Measurements from ENCODE around the gene NEDD4. TPM values are rescaled to one million over a fixed set of nuclear protein-coding genes. Genes with fewer than 3 reads are reported as not detected.
"Not testable (repeated sequence)": the region's sequence is repeated elsewhere in the genome, so short reads cannot be mapped to it uniquely, and the experiment has no call there.

The NEDD4 gene
- polyA plus RNA-seq, 1 donor from 2014 or later, result 1.6 TPM

DNA sequence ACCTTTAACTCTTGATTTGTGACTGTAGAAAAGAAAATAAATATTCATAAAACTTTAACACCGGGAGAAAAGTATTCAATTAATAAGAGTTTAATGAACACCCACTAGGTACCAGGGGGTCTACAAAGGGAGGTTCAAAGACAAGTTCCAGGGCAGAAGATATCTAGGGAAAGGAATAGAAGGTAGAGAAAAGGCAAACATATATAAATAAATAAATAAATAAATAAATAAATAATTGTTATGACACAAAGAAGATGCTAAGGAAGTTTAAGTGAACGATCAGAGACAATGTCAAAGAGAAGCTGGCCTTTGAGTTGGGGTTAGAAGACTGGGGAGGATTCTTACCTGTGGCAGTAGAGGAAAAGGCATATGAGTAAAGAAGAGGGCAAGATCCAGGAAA, 123.8 kb downstream of the NEDD4 start:
- Histone ChIP-seq H3K9ac (ENCODE audit: low read length) (no peak overlapping the region), H2AFZ (ENCODE audit: low read depth, low read length) (no peak overlapping the region), H3K4me2 (ENCODE audit: low read length) (no peak overlapping the region), H3K36me3 (ENCODE audit: insufficient read depth, low read length) (no peaks in the 10 kb centered on the region), H4K20me1 (ENCODE audit: insufficient read depth) (no peaks in the 10 kb centered on the region), H3K27ac (ENCODE audit: low read length) (no peak overlapping the region), H3K79me2 (replicated peaks; ENCODE audit: insufficient read depth, low read length) (no peaks in the 10 kb centered on the region), H3K4me3 (ENCODE audit: low read length) (no peak overlapping the region), H3K9me3 (ENCODE audit: low read length) (no peaks in the 10 kb centered on the region), H3F3A (ENCODE audit: insufficient read depth, low read length, poor library complexity, severe bottlenecking) (no peaks in the 10 kb centered on the region), H3K9me2 (ENCODE audit: insufficient read depth, low read length) (no peaks in the 10 kb centered on the region), H3K27me3 (ENCODE audit: insufficient read depth, low read depth, low read length) (no peaks in the 10 kb centered on the region)
- TF ChIP-seq TAF1 (IDR thresholded peaks at IDR 0.05; ENCODE audit: low read depth) (no peak), SMC3 (conservative IDR thresholded peaks at IDR 0.05; ENCODE audit: poor library complexity) (no peak), EZH2 (IDR thresholded peaks at IDR 0.05; ENCODE audit: borderline replicate concordance, insufficient read depth, low read length, poor library complexity, severe bottlenecking) (no peak), EP300 (conservative IDR thresholded peaks at IDR 0.05; ENCODE audit: poor library complexity, severe bottlenecking) (no peak), MXI1 (conservative IDR thresholded peaks at IDR 0.05; ENCODE audit: poor library complexity, severe bottlenecking) (no peak), RAD21 (conservative IDR thresholded peaks at IDR 0.05) (no peak), POLR2AphosphoS5 (IDR thresholded peaks at IDR 0.05) (no peak)
- TF ChIP-seq, protein P1, sequence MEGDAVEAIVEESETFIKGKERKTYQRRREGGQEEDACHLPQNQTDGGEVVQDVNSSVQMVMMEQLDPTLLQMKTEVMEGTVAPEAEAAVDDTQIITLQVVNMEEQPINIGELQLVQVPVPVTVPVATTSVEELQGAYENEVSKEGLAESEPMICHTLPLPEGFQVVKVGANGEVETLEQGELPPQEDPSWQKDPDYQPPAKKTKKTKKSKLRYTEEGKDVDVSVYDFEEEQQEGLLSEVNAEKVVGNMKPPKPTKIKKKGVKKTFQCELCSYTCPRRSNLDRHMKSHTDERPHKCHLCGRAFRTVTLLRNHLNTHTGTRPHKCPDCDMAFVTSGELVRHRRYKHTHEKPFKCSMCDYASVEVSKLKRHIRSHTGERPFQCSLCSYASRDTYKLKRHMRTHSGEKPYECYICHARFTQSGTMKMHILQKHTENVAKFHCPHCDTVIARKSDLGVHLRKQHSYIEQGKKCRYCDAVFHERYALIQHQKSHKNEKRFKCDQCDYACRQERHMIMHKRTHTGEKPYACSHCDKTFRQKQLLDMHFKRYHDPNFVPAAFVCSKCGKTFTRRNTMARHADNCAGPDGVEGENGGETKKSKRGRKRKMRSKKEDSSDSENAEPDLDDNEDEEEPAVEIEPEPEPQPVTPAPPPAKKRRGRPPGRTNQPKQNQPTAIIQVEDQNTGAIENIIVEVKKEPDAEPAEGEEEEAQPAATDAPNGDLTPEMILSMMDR (IDR thresholded peaks at IDR 0.05; ENCODE audit: poor library complexity, severe bottlenecking), result no peak
- TF ChIP-seq, protein P2, sequence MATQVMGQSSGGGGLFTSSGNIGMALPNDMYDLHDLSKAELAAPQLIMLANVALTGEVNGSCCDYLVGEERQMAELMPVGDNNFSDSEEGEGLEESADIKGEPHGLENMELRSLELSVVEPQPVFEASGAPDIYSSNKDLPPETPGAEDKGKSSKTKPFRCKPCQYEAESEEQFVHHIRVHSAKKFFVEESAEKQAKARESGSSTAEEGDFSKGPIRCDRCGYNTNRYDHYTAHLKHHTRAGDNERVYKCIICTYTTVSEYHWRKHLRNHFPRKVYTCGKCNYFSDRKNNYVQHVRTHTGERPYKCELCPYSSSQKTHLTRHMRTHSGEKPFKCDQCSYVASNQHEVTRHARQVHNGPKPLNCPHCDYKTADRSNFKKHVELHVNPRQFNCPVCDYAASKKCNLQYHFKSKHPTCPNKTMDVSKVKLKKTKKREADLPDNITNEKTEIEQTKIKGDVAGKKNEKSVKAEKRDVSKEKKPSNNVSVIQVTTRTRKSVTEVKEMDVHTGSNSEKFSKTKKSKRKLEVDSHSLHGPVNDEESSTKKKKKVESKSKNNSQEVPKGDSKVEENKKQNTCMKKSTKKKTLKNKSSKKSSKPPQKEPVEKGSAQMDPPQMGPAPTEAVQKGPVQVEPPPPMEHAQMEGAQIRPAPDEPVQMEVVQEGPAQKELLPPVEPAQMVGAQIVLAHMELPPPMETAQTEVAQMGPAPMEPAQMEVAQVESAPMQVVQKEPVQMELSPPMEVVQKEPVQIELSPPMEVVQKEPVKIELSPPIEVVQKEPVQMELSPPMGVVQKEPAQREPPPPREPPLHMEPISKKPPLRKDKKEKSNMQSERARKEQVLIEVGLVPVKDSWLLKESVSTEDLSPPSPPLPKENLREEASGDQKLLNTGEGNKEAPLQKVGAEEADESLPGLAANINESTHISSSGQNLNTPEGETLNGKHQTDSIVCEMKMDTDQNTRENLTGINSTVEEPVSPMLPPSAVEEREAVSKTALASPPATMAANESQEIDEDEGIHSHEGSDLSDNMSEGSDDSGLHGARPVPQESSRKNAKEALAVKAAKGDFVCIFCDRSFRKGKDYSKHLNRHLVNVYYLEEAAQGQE (IDR thresholded peaks at IDR 0.05; ENCODE audit: borderline replicate concordance), result no peak

DNA sequence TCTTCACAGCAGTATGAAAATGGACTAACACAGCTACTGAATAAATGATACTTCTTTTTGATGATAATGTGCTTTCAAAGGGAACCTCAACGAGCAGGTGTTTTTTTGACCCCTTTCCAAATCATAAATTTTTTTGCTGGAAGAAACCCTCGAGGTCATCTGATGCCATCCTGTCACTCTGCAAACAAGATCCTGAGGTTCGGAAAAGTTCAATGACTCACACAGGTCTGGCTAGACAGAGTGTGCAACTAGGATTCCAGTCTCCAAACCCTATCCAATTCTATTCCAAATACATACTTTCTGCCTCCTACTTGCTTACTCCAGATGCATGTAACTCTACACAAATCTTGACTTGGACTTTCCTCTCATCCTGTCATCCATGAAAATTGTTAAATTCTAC, 124.7 kb downstream of the NEDD4 start:
- Histone ChIP-seq H3K27me3 (ENCODE audit: insufficient read depth, low read depth, low read length) (no peaks in the 10 kb centered on the region), H3K4me3 (ENCODE audit: low read length) (no peak overlapping the region), H3F3A (ENCODE audit: insufficient read depth, low read length, poor library complexity, severe bottlenecking) (no peaks in the 10 kb centered on the region), H3K9ac (ENCODE audit: low read length) (no peak overlapping the region), H3K9me3 (ENCODE audit: low read length) (no peaks in the 10 kb centered on the region), H4K20me1 (ENCODE audit: insufficient read depth) (no peaks in the 10 kb centered on the region), H3K27ac (ENCODE audit: low read length) (no peak overlapping the region), H3K4me2 (ENCODE audit: low read length) (no peak overlapping the region), H3K79me2 (replicated peaks; ENCODE audit: insufficient read depth, low read length) (no peaks in the 10 kb centered on the region), H3K36me3 (ENCODE audit: insufficient read depth, low read length) (no peaks in the 10 kb centered on the region), H2AFZ (ENCODE audit: low read depth, low read length) (no peak overlapping the region), H3K9me2 (ENCODE audit: insufficient read depth, low read length) (no peaks in the 10 kb centered on the region)
- TF ChIP-seq RAD21 (conservative IDR thresholded peaks at IDR 0.05) (no peak), POLR2AphosphoS5 (IDR thresholded peaks at IDR 0.05) (no peak), MXI1 (conservative IDR thresholded peaks at IDR 0.05; ENCODE audit: poor library complexity, severe bottlenecking) (no peak), EZH2 (IDR thresholded peaks at IDR 0.05; ENCODE audit: borderline replicate concordance, insufficient read depth, low read length, poor library complexity, severe bottlenecking) (no peak), SMC3 (conservative IDR thresholded peaks at IDR 0.05; ENCODE audit: poor library complexity) (no peak), TAF1 (IDR thresholded peaks at IDR 0.05; ENCODE audit: low read depth) (no peak), EP300 (conservative IDR thresholded peaks at IDR 0.05; ENCODE audit: poor library complexity, severe bottlenecking) (no peak)
- TF ChIP-seq, protein P1 (IDR thresholded peaks at IDR 0.05; ENCODE audit: poor library complexity, severe bottlenecking), result no peak
- TF ChIP-seq, protein P2 (IDR thresholded peaks at IDR 0.05; ENCODE audit: borderline replicate concordance), result no peak

DNA sequence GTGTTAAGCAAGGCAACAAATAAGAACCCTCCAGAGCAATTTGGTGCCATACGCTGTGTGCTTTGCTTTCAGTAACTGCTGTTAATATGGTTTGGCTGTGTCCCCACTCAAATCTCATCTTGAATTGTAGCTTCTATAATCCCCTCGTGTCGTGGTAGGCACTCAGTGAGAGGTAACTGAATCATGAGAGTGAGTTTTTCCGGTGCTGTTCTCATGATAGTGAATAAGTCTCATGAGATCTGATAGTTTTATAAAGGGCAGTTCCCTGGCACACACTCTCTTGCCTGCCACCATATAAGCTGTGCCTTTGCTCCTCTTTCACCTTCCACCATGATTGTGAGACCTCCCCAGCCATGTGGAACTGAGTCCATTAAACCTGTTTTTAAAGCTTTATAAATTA, 125.1 kb downstream of the NEDD4 start:
- H3K27ac ChIP-seq (ENCODE audit: low read length); H2AFZ ChIP-seq (ENCODE audit: low read depth, low read length); H3K4me2 ChIP-seq (ENCODE audit: low read length); H3K9ac ChIP-seq (ENCODE audit: low read length); H3K9me3 ChIP-seq (ENCODE audit: low read length); H3K36me3 ChIP-seq (ENCODE audit: insufficient read depth, low read length); H3K27me3 ChIP-seq (ENCODE audit: insufficient read depth, low read depth, low read length); H3K4me3 ChIP-seq (ENCODE audit: low read length); H4K20me1 ChIP-seq (ENCODE audit: insufficient read depth); H3K79me2 ChIP-seq (replicated peaks; ENCODE audit: insufficient read depth, low read length); H3K9me2 ChIP-seq (ENCODE audit: insufficient read depth, low read length); H3F3A ChIP-seq (ENCODE audit: insufficient read depth, low read length, poor library complexity, severe bottlenecking): not testable (repeated sequence)

All from neural cell (in vitro differentiated cells).